ENCODE measurements around the gene CFAP251. TPM values are rescaled to one million over a fixed set of nuclear protein-coding genes. Genes with fewer than 3 reads are reported as not detected.

The CFAP251 gene
- total RNA-seq, 1 experiment from 2014 or later: 23.5 TPM

GRCh38 chr12:122052285-122052684 is 133.9 kb downstream of the CFAP251 start:
- intact Hi-C loops (cut with micrococcal nuclease): no loop called here
- Mint-ChIP-seq H3K4me3 (ENCODE audit: unreplicated experiment) (no peak overlapping the region), H3K27me3 (ENCODE audit: insufficient read depth, unreplicated experiment) (no peaks in the 10 kb centered on the region), H3K9me3 (ENCODE audit: unreplicated experiment) (no peaks in the 10 kb centered on the region), H3K27ac (ENCODE audit: low read depth, unreplicated experiment) (peak overlapping the region; percentile 69), H3K4me1 (ENCODE audit: insufficient read depth, unreplicated experiment) (no peaks in the 10 kb centered on the region), H3K36me3 (ENCODE audit: insufficient read depth, unreplicated experiment) (peaks cover 54% of the 10 kb centered on the region)
- ChIA-PET POLR2A (interaction anchor here (0.9 kb wide), 1 partner anchor 28 kb away, joined by 3 read pairs; no protein-coding TSS in a partner anchor), CTCF (interaction anchor here (0.6 to 5.5 kb wide), 5 partner anchors 16 to 140 kb away, joined by 3 to 40 read pairs (median 5); no protein-coding TSS in a partner anchor)
- no TSS peak for BruUV-seq (replicated peaks)
- no peak for TF ChIP-seq CTCF (IDR thresholded peaks at IDR 0.05; ENCODE audit: unreplicated experiment)
- no peak for DNase-seq (ENCODE audit: unreplicated experiment)

Other genes with a start within 250 kb of the CFAP251 start
- 0.35 and 0.52 TPM in 2 replicates for gene MORN3, start 248.9 kb upstream of the CFAP251 start, total RNA-seq (2022)
- gene TMEM120B, start 205.8 kb upstream of the CFAP251 start, total RNA-seq (2022): 10.5 and 14.2 TPM in 2 replicates
- gene RHOF, start 124.9 kb upstream of the CFAP251 start, total RNA-seq (2022): 9.5 and 11.6 TPM in 2 replicates
- 19.7 and 19.9 TPM in 2 replicates for gene SETD1B, start 114.6 kb upstream of the CFAP251 start, total RNA-seq (2022)
- 0.21 TPM in 1 of 2 replicates, not detected in the other for gene HPD, start 59.7 kb upstream of the CFAP251 start, total RNA-seq (2022)
- 96.3 and 105 TPM in 2 replicates for gene PSMD9, start 29.8 kb upstream of the CFAP251 start, total RNA-seq (2022)
- 17.9 and 18.1 TPM in 2 replicates for gene BCL7A, start 103.3 kb downstream of the CFAP251 start, total RNA-seq (2022)
- gene MLXIP, start 160.2 kb downstream of the CFAP251 start, total RNA-seq (2022): 34.2 and 35.6 TPM in 2 replicates